SK-N-SH treated with all-trans-retinoic acid at 6 μM for 48 hours (cell line): Measurements from ENCODE around the gene SLC35C1.

Experiments used
- GLIS3 ChIP-seq: fragments of 250-450 bp; sonication (Bioruptor Pico); IDR thresholded peaks from 2 replicates; pipeline ENCODE4 v1.5.0; 2020; ENCODE audit warnings: mild to moderate bottlenecking, moderate library complexity
- RARB ChIP-seq: fragments of 250-450 bp; sonication (Bioruptor Pico); IDR thresholded peaks from 2 replicates; pipeline ENCODE4 v1.8.0; 2021; ENCODE audit warnings: mild to moderate bottlenecking, moderate library complexity
- TOX ChIP-seq: fragments of 250-450 bp; sonication (Bioruptor Pico); IDR thresholded peaks from 2 replicates; pipeline ENCODE4 v1.8.0; 2021; ENCODE audit warnings: mild to moderate bottlenecking, moderate library complexity, borderline replicate concordance
- ZFP30 ChIP-seq: fragments of 450-650 bp; formaldehyde crosslinking; IDR thresholded peaks from 2 replicates; pipeline ENCODE4 v1.5.0; 2022; ENCODE audit warnings: mild to moderate bottlenecking, moderate library complexity
- TF ChIP-seq, protein P1 (sequence below): fragments of 250-450 bp; sonication (Bioruptor Pico); IDR thresholded peaks from 2 replicates; pipeline ENCODE4 v1.5.1; 2020; ENCODE audit warnings: low read depth, mild to moderate bottlenecking, moderate library complexity

DNA sequence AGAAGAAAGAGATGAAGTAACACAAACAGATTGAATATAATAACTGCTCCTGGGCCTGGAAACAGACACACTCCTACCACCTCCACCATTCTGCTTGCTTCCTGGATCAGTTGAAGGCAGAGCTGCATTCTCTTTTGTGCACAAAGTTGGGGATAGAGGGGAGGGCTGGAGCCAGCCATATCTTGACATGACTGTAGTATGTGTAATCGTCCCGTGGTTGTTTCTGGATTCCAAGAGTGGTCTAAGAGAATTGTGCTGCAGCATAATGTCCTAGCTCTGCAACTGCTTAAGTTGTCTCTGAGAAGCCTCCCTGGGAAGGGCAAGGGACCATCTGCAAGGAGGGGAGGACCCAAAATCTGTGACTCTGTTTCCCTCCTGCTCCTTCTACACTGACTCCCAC is 45.5 kb downstream of the SLC35C1 start:
- TF ChIP-seq, protein P1, sequence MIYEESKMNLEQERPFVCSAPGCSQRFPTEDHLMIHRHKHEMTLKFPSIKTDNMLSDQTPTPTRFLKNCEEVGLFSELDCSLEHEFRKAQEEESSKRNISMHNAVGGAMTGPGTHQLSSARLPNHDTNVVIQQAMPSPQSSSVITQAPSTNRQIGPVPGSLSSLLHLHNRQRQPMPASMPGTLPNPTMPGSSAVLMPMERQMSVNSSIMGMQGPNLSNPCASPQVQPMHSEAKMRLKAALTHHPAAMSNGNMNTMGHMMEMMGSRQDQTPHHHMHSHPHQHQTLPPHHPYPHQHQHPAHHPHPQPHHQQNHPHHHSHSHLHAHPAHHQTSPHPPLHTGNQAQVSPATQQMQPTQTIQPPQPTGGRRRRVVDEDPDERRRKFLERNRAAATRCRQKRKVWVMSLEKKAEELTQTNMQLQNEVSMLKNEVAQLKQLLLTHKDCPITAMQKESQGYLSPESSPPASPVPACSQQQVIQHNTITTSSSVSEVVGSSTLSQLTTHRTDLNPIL (CRISPR knock-in tag), result no peak
- TF ChIP-seq TOX (CRISPR knock-in tag) (no peak), ZFP30 (CRISPR knock-in tag) (no peak), RARB (CRISPR knock-in tag) (no peak), GLIS3 (no peak)
